Measurements from ENCODE around the gene NSUN6.

Gene NSUN6

GRCh38 chr10:18665815-18666558 lies 14.6 kb upstream of the NSUN6 start:
- H3K27ac ChIP-seq = no peak overlapping the region
- H3K4me3 ChIP-seq = no peak overlapping the region
- no peak for TF ChIP-seq FOXP2 (optimal IDR thresholded peaks at IDR 0.05; ENCODE audit: control extremely low read depth, extremely low read length, insufficient read depth)
- TF ChIP-seq POLR2AphosphoS5 (IDR thresholded peaks at IDR 0.05; ENCODE audit: borderline replicate concordance, low read depth, low read length) = no peak
- no peak for TF ChIP-seq EZH2 (IDR thresholded peaks at IDR 0.05)
- H3K9ac ChIP-seq (ENCODE audit: insufficient read length) = no peak overlapping the region
- peaks cover 11% of the 10 kb centered on the region; the same call in 1 of the 2 replicates for H3K36me3 ChIP-seq (ENCODE audit: insufficient read depth, low read length)
- no peak for DNase-seq (ENCODE audit: low read depth, low spot score)
- H3K9me3 ChIP-seq (ENCODE audit: low read depth, low read length) = no peaks in the 10 kb centered on the region

- DNase-seq (ENCODE audit: low read depth, low spot score) = no peak
- Histone ChIP-seq H3K9me3 (ENCODE audit: low read depth, low read length) (no peaks in the 10 kb centered on the region), H3K4me3 (no peak overlapping the region), H3K9ac (ENCODE audit: insufficient read length) (no peak overlapping the region), H3K27ac (no peak overlapping the region), H3K36me3 (ENCODE audit: insufficient read depth, low read length) (peaks cover 11% of the 10 kb centered on the region; the same call in 1 of the 2 replicates)
- no peak for TF ChIP-seq POLR2AphosphoS5 (IDR thresholded peaks at IDR 0.05; ENCODE audit: borderline replicate concordance, low read depth, low read length)
- TF ChIP-seq FOXP2 (optimal IDR thresholded peaks at IDR 0.05; ENCODE audit: control extremely low read depth, extremely low read length, insufficient read depth) = no peak
- TF ChIP-seq EZH2 (IDR thresholded peaks at IDR 0.05) = no peak
Observed at GRCh38 chr10:18664841-18665478, 13.6 kb upstream of the NSUN6 start.

GRCh38 chr10:18660816-18661431 lies 9.5 kb upstream of the NSUN6 start:
- Histone ChIP-seq H3K36me3 (ENCODE audit: insufficient read depth, low read length) (no peaks in the 10 kb centered on the region), H3K9me3 (ENCODE audit: low read depth, low read length) (no peaks in the 10 kb centered on the region), H3K9ac (ENCODE audit: insufficient read length) (no peak overlapping the region), H3K4me3 (peak overlapping the region; percentile 85), H3K27ac (no peak overlapping the region)
- no peak for DNase-seq (ENCODE audit: low read depth, low spot score)
- TF ChIP-seq POLR2AphosphoS5 (IDR thresholded peaks at IDR 0.05; ENCODE audit: borderline replicate concordance, low read depth, low read length) (no peak), FOXP2 (optimal IDR thresholded peaks at IDR 0.05; ENCODE audit: control extremely low read depth, extremely low read length, insufficient read depth) (no peak), EZH2 (IDR thresholded peaks at IDR 0.05) (no peak)

GRCh38 chr10:18659819-18660535 lies 8.6 kb upstream of the NSUN6 start:
- peak overlapping the region; percentile 88 for H3K9ac ChIP-seq (ENCODE audit: insufficient read length)
- H3K27ac ChIP-seq = no peak overlapping the region
- TF ChIP-seq FOXP2 (optimal IDR thresholded peaks at IDR 0.05; ENCODE audit: control extremely low read depth, extremely low read length, insufficient read depth) = no peak
- TF ChIP-seq POLR2AphosphoS5 (IDR thresholded peaks at IDR 0.05; ENCODE audit: borderline replicate concordance, low read depth, low read length) = no peak
- TF ChIP-seq EZH2 (IDR thresholded peaks at IDR 0.05) = no peak
- H3K9me3 ChIP-seq (ENCODE audit: low read depth, low read length) = no peaks in the 10 kb centered on the region
- DNase-seq (ENCODE audit: low read depth, low spot score) = no peak
- H3K4me3 ChIP-seq = peak overlapping the region; percentile 85
- no peaks in the 10 kb centered on the region for H3K36me3 ChIP-seq (ENCODE audit: insufficient read depth, low read length)

- Histone ChIP-seq H3K36me3 (ENCODE audit: insufficient read depth, low read length) (no peaks in the 10 kb centered on the region), H3K9me3 (ENCODE audit: low read depth, low read length) (no peaks in the 10 kb centered on the region), H3K27ac (peak within 1 kb of the TSS; percentile 73), H3K9ac (ENCODE audit: insufficient read length) (peak within 1 kb of the TSS; percentile 95), H3K4me3 (peak within 1 kb of the TSS; percentile 85)
- no peak for TF ChIP-seq EZH2 (IDR thresholded peaks at IDR 0.05)
- peak; percentile 69 for TF ChIP-seq POLR2AphosphoS5 (IDR thresholded peaks at IDR 0.05; ENCODE audit: borderline replicate concordance, low read depth, low read length)
- TF ChIP-seq FOXP2 (optimal IDR thresholded peaks at IDR 0.05; ENCODE audit: control extremely low read depth, extremely low read length, insufficient read depth) = no peak
- DNase-seq (ENCODE audit: low read depth, low spot score) = no peak
Observed at GRCh38 chr10:18659125-18659818, 7.9 kb upstream of the NSUN6 start, which contains the start of gene ARL5B. TSS of gene ARL5B (plus strand) at chr10:18659431. CDS start at chr10:18659638, 207 bp downstream.

- no peak for DNase-seq (ENCODE audit: low read depth, low spot score)
- no peaks in the 10 kb centered on the region for H3K9me3 ChIP-seq (ENCODE audit: low read depth, low read length)
- H3K36me3 ChIP-seq (ENCODE audit: insufficient read depth, low read length) = no peaks in the 10 kb centered on the region
- H3K9ac ChIP-seq (ENCODE audit: insufficient read length) = peak overlapping the region; percentile 95
- H3K27ac ChIP-seq = peak overlapping the region; percentile 73
- TF ChIP-seq EZH2 (IDR thresholded peaks at IDR 0.05) (no peak), FOXP2 (optimal IDR thresholded peaks at IDR 0.05; ENCODE audit: control extremely low read depth, extremely low read length, insufficient read depth) (no peak), POLR2AphosphoS5 (IDR thresholded peaks at IDR 0.05; ENCODE audit: borderline replicate concordance, low read depth, low read length) (no peak)
- peak overlapping the region; percentile 85 for H3K4me3 ChIP-seq
Observed at GRCh38 chr10:18658271-18659124, 7.1 kb upstream of the NSUN6 start.

GRCh38 chr10:18656724-18657123 lies 5.3 kb upstream of the NSUN6 start:
- Histone ChIP-seq H3K9ac (ENCODE audit: insufficient read length) (no peak overlapping the region), H3K36me3 (ENCODE audit: insufficient read depth, low read length) (no peaks in the 10 kb centered on the region), H3K9me3 (ENCODE audit: low read depth, low read length) (no peaks in the 10 kb centered on the region), H3K4me3 (no peak overlapping the region), H3K27ac (no peak overlapping the region)
- TF ChIP-seq POLR2AphosphoS5 (IDR thresholded peaks at IDR 0.05; ENCODE audit: borderline replicate concordance, low read depth, low read length) = no peak
- TF ChIP-seq FOXP2 (optimal IDR thresholded peaks at IDR 0.05; ENCODE audit: control extremely low read depth, extremely low read length, insufficient read depth) = no peak
- no peak for TF ChIP-seq EZH2 (IDR thresholded peaks at IDR 0.05)
- no peak for DNase-seq (ENCODE audit: low read depth, low spot score)
